ENCODE results near the gene KLRB1.
"Not testable (repeated sequence)": the region's sequence is repeated elsewhere in the genome, so short reads cannot be mapped to it uniquely, and the experiment has no call there.

The KLRB1 gene

DNA sequence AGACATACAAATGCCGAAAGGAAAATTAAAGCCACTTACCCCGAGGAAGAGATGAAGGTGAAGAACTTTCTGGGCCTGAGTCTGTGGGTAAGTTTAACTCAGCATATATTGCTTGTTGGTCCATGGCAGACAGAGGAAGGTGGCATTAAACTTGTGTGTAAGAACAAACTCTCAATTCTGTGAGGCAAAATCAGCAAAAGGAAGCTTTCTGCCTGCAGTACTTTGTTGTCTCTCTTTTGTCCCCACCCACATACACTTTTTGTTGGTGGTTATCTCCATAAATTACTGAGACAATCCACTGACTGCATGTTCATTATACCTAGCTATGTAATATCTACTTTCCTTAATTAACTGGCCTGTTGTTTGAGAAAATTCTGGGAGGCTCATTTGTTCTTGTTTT, at the start of gene KLRB1:
TSS of gene KLRB1 (minus strand) at position 201 of the 400 bp plus-strand sequence. CDS start at position 124, 77 bp downstream.
- DNase-seq (ENCODE audit: low read depth in 2 of 2), result no peak

DNA sequence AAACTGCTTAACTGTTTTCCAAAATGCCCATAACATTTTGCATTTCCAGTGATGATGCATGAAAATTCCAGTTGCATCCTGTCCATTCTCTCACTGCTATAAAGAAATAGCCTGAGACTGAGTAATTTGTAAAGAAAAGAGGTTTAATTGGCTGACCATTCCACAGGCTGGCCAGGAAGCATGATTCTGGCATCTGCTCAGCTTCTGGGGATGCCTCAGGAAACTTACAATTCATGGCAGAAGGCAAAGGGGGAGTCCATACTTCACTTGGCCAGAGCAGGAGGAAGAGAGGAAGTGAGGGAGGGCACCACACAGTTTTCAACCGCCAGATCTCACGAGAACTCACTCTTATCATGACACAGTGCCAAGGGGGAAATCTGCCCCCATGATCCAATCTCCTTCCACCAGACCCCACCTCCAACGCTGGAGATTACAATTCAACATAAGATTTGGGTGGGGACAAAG, 43.6 kb upstream of the KLRB1 start:
- DNase-seq (ENCODE audit: low read depth in 2 of 2), result no peak

DNA sequence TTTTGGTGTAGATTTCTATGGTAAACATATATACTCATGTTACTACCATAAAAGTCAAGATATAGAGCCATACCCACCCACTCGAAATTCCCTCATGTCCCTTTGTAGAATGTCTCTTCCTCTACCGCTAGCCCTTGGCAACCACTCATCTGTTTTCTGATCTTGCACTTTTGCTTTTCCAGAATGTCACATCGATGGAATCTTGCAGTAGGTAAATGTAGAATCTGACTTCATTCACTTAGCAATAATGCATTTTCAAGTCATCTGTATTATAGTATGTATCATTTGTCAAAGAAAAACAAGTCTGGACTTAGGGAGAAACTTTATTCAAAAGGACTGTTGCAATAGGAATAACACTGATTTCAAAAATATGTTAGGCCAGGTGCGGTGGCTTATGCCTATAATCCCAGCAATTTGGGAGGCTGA, 42.4 kb upstream of the KLRB1 start:
- DNase-seq (ENCODE audit: low read depth in 2 of 2), result no peak

DNA sequence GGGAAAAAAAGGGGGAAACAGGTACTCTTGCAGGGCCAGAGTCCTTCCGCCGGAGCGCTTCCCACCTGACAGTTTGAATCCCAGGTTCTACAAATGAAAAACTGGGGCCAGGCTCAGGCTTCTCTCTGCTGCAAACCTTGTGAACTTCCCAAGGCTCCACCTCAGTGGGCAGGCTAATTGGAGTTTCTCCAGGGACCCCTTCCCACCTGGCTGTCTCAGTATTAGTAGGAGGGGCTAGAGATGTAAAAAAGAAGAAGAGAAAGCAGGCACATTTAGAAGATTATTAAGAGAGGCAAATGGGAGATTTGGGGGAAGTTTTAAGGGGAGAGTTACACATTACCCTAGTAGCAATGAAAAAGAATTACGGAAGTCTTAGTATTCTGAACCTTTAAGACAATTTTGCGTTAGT, 41.8 kb upstream of the KLRB1 start:
- no peak for DNase-seq (ENCODE audit: low read depth in 2 of 2)

DNA sequence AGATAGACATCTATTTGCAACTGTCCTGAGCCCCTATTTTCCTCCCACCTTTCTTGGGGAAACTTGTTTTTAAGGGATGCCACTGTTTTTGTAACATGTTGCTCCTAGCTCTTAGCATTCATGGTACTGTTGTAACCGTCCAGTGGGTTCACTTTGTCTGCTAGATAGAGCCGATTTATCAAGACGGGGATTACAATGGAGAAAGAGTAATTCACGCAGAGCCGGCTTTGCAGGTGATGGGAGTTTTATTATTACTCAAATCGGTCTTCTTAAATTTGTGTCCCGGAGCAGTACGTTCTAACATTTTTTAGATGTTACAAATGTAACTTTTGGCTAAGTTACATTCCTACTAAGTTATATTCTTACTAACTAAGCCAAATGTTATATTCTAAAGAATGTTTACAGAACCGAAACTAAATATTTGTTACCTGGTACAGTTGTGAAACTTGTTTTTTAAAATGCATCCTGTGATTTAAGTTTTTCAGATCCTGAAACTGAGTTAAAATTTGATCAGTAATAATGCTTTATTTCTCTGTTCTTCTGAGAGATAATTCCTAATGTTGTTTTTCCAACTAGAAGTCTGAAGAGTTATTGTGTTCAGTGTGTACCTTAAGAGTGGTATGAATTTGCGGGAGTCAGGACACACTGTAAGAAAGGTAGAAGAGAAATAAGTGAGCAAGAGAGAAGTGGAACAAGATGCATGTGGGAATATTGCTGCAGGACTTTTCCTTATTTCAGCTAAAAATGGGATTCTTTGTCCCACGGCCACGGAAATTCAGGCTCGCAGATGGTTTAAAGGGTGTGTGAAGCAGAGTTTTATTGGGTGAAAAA, 41.2 kb upstream of the KLRB1 start:
- DNase-seq (ENCODE audit: low read depth in 2 of 2), result no peak

DNA sequence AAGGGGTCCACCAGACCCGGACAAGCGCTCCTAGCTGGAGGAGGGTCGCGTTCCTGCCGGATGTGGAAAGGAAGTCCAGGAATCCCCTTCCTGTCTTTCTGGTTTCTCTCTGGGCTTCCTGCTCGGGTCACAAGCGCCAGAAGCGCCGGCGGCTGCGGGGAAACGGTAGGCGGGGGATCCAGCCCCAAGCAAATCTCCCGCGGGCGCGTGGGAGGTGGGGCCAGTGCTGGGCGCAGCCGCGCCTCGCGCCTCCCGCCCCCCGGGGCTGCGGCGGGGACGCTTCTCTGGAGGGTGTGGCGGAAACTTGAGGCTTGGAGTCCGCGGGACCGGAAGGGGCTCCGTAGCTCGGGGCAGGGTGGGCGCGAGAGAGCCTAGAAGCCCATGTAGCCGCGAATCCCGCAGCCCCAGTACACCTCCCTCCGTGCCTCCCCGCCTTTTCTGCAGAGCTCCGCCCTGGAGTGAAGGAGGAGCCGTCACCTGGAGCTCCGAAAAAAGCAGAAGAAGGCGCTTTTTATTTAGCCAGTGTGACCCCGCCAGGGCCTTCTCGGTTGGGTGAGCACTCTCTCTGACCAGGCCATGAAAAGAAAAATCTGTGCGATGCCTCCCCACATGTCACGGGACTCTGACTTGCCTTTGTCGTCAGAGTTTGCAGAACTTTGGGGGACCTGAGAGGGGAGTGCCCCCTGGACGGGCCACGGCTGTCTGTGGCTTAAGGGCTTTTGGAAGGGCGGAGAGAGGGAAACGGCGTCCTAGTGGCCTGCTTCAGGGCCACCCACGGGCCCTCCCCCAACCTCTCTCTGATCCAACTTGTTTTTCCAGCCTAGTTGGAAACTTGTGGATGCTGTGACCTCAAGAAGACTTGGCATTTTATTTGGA, 40.3 kb upstream of the KLRB1 start:
- DNase-seq (ENCODE audit: low read depth in 2 of 2), result peak; percentile 63 to 80

DNA sequence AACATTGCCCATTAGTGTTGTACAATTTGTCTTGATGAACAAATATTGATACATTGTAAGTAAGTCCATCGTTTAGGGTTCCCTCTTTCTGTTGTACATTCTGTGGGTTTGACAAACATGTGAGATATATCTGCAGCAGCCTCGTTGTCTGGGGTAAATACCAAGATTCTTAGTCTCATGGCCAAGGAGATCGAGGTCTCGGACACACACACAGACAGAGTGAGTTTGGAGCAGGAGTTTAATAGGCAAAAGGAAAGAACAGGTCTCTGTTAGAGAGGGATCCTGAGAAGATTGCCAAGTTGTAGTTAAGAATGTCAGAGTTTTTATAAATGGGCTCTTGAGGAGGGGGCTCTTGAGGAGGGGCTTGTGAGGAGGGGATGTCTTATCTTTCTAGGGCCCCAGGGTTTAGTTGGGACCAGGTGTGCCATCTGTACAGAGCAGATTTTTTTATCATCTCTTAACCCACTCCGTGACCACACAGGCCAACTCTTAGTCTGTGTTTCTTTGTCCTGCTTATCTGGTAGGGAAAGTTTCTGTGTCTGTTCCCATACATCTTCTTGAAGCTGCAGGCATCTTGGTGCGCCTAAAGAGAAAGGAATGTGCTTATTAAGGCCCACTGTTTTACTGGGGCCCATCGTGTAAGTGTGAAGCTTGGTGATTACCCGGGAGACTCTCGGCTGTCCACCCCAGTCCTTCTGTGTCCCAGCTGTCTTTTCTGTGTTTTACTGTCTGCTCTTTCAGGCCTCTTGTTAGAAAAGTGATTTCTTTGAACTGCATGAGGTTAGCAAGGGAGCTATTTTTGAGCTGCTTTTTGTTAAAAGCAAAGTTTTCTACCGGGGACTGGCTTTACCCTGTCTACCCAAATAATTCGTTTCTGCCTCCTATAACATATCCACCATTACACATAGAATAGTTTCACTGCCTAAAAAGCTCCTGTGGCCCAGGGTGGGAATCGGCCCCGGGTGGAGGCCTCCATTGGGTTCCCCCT, 39.4 kb upstream of the KLRB1 start:
- no peak for DNase-seq (ENCODE audit: low read depth in 2 of 2)

DNA sequence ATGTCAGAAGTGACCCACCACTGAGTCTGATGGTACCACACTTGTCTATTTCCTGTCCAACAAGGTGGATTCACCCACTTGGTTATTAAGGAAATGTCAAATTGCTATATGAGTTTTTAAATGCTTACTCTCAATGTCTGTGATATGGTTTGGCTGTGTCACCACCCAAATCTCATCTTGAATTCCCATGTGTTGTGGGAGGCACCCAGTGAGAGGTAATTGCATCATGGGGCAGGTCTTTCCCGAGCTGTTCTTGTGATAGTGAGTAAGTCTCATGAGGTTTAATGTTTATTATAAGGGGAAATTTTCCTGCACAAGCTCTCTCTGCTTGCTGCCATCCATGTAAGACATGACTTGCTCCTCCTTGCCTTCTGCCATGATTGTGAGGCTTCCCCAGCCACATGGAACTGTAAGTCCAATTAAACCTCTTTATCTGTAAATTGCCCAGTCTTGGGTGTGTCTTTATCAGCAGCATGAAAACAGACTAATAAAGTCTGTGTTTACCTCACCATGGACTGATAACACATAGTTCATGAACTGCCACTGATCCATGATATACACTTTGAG, 37.4 kb upstream of the KLRB1 start:
- DNase-seq (ENCODE audit: low read depth in 2 of 2), result not testable (repeated sequence)

DNA sequence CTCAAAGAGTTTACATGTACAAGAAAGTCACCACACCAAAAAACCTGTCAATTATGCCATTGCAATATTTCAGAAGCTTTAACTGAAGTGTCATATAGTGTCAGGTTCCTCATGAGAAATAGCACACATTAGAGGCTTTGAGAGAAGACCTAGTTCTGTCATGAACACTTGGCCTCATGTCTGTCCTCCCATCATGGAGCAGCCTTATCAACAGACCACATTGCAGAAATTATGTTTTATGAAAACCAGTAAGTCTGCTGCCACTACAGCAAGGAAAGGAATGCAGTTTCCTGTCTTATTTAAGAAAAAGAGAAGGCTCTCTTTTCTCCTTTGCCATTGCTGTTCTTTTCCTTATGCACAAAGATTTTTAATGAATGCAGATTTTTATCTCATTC, 35.5 kb upstream of the KLRB1 start:
- DNase-seq (ENCODE audit: low read depth in 2 of 2), result no peak

DNA sequence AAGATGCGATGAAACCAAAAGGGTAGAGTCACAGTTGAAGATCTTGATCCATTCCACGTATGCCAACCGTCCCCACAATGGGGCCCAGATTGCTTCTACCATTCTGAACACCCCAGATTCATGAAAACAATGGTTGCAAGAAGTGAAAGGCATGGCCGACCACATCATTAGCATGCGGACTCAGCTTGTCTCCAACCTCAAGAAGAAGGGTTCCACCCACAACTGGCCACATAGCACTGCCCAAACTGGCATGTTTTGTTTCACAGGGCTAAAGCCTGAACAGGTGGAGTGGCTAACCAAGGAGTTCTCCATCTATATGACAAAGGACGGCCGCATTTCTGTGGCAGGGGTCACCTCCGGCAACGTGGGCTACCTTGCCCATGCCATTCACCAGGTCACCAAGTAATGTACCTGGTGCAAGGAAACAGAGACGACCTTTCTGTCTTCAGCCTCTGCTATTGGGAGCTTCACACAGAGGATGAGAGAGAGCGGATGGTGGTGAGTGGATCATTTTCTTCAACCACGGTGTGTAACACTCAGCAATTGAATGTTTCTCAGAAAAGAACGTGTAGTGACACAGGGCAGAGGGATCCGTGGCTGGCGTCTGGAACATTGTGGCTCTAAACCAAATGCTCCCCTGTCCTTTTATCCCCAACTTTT, 35.0 kb upstream of the KLRB1 start:
- no peak for DNase-seq (ENCODE audit: low read depth in 2 of 2)

DNA sequence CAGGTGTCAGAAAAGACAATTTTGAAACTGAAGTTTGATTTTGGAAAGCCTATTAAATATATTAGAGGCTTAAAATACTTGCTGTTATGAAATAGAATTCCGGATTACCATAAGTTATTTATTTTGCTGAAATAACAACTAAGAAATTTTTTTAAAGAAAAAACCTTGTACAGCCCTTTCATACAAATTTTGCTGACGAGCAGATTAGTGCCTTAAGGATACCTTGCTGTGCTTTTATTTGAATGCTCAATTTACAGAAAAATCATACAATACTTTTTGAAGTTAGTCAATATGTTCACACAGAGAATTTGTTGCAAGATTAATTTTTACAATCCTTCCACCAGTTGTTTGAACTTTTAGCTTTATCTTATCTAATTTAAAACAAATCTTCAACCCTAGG, 32.3 kb upstream of the KLRB1 start:
- DNase-seq (ENCODE audit: low read depth in 2 of 2), result no peak

DNA sequence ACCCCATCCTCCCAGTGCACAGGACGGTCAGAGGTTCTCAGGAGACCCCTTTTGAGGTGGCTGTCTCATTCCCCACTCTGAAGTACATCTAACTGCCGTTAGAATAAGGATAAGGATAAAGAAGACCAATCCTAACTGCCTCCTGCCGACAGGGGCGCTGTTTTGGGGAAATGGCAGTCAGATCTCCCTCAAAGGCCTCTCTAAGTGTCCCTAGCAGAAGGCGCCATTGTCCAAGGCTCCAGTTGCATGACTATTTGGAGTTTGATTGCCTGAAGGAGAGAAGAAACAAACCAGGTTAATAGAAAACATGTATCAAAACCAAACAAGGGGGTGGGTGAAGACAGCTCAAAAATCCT, 29.1 kb upstream of the KLRB1 start:
- DNase-seq (ENCODE audit: low read depth in 2 of 2), result no peak

DNA sequence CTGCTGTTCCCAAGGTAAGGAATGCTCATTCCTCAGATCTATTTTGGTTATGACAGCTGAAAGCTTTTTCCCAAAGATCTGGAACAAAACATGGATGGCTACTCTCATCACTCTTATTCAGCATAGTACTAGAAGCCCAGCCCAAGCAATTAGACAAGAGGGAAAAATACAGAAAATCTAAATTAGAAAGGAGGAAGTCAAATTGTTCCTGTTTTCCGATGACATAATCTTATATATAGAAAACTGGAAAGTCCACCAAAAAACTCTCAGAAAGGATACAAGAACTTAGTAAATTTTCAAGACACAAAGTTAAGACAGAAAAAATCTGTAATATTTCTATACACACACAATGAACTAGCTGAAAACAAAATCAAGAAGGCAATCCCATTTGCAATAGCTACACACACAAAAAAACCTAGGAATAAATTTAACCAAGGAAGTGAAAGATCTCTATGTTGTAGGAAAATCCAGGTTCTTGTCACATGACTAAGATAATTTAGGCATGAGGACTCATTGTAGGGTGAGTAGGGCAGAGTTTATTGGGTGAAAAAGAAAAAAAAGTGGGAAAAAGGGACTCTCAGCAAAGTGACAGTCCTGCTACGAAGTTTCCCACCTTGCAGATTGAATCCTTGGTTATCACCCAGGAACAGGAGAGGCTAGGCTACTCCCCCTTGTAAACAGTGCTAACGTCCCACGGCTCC, 28.6 kb upstream of the KLRB1 start:
- no peak for DNase-seq (ENCODE audit: low read depth in 2 of 2)

DNA sequence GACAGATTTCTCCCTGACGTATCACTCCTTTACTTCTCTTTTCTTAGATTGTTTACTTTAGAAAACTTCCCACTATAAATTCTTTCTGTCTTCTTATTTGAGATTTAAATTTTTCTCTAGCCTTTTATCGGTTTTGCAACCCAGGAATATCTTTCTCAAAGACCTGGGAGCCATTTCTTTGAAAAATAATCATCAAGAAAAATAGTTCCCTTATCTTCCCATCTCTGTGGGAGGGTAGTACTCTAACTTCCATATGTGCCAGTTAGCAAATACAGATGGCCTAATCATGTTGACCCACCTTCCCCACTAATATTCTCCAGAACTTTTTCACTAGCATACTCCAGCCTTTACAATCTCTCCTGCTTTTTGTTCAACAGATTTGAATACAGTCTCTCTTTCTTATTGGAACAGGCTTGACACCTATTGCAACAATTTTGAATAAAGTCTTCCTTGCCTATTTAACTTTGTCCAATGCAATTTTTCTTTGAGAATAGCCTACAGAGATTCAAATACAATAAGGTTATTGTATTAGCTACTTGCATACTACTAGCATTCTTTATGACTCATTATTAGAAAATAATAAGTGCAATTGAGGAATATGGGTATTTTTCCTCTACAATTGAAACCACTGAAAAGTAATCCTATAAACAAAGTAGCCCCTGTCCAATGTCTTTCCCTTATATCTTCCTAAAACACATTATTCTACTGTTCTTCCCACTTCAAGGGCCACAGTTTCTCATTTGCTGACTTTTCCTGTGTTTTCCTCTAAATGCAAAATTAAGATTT, 27.4 kb upstream of the KLRB1 start:
- no peak for DNase-seq (ENCODE audit: low read depth in 2 of 2)

DNA sequence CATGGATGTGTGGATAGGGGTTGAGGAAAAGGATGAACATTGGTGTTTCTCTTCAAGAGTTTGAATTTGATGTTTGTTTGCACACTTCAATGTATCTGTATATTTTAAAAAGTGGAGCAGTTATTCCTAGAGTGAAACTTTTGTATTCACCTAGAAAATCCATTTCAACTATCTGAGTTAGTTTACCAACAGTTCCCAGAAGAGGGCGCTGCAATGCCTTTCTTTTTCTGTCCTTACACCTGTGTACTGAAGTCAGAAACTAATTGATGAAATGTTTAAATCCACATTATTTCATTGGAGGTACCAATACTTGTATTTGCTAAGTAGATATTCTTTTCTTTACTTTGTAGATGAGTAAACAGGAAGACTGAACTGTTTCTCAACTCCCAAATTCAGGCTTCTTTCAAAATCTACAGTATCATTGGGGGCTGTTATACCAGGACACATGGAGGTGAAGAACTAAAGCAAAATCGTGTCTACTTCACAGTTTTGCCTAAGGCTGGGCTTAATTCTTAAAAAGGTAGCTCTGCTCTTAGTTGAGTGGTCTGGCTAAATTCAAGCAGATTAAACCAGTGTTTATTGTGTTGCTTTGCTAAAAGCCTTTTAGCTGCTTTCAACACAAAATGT, 26.6 kb upstream of the KLRB1 start:
- DNase-seq (ENCODE audit: low read depth in 2 of 2), result peak; percentile 62 to 63

DNA sequence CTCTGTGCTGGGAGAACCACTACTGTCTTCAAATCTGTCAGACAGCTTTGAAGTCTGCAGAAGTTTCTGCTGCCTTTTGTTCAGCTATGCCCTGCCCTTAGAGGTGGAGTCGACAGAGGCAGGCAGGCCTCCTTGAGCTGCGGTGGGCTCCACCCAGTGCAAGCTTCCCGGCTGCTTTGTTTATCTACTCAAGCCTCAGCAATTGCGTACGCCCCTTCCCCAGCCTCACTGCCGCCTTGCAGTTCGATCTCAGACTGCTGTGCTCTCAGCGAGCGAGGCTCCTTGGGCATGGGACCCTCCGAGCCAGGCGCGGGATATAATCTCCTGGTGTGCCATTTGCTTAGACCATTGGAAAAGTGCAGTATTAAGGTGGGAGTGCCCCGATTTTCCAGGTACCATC, 25.1 kb upstream of the KLRB1 start:
- no peak for DNase-seq (ENCODE audit: low read depth in 2 of 2)

DNA sequence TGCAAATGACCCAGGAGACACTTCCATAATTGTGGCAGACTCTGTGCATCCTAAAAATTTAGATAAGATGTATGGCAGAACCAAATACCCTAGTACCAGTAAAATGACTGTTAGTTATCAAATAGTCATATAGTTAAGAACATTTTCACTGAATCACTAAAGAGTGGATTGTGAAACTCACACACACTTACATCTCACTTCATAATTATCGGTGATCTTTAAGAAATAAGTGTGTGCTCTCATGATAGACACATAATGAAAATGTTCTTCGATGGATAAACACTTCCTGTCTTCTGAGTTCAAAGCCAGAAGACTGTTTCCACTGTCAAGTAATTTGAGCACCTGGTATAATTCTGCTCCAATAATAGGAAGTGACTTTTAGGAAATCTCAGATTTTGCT, 19.1 kb upstream of the KLRB1 start:
- no peak for DNase-seq (ENCODE audit: low read depth in 2 of 2)

DNA sequence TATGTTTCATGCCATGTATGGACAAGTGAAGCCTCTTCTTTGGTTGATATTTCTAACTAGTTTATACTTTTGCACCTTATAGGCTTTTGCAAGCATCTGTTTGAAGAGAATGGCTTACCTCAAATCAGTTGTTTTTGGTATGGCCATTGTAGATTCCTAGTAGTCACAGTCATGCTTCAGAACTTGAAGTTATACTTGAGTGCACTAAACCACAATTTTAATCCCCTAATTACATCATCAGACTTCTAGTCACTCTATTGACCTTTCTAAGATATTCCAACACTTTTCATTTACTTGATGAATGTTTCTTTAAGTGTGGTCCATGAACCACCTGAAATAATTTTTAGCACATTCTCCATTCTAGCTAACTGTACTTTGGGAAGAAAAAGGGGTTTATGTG, 18.6 kb upstream of the KLRB1 start:
- no peak for DNase-seq (ENCODE audit: low read depth in 2 of 2)

DNA sequence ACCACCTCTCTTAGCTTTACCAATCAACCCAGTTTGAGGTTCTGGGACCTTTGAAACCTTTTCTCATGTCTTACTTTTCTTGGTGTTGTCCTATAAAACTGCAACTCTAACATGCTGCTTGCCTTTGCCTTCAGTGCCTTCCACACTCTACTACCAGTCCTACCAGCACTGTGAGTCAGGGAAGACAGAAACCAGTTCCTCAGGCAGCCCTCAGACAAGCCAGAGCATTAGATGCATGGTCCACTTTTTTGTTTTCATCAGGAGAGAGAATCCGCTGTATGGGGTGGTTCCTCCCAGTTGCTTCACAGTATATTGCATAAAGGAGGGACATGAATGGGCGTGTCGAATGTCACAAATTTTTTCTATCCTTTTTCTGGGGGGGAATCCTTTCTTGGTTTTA, 17.3 kb upstream of the KLRB1 start:
- DNase-seq (ENCODE audit: low read depth in 2 of 2), result no peak

All from stimulated activated CD4-positive, alpha-beta T cell treated with anti-CD3 and anti-CD28 coated beads, Interleukin-1b, Interleukin-23, amount 100 ng/mL, for 1 hour (primary cell).